GM12801 (cell line): ENCODE results near the gene DLGAP4.

Experiments
- TF ChIP-seq, protein P1 (sequence below): IDR thresholded peaks from one replicate; pipeline ENCODE4 v1.5.1; 2011; ENCODE audit warnings: control low read depth; ENCODE audit not compliant: insufficient read length; ENCODE audit errors: extremely low read depth

DLGAP4 gene

DNA sequence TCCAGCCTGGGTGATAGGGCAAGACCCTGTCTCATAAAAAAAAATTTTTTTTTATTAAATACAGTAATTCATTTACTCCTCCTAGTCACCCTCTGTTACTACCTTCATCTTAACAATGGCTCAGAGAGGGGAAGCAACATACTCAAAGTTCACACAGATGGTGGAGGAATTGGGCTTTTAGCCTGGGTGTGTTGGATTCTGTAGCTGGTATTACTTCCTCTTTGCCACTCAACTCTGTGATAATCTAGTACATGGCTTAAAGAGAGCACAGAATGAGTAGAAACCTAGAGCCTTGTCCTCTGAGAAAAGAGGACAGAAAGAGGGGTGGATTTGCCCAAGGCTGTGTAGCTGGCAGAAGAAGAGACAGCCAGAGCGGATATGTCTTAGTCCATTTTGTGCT lies 96.6 kb downstream of the DLGAP4 start:
- TF ChIP-seq, protein P1, sequence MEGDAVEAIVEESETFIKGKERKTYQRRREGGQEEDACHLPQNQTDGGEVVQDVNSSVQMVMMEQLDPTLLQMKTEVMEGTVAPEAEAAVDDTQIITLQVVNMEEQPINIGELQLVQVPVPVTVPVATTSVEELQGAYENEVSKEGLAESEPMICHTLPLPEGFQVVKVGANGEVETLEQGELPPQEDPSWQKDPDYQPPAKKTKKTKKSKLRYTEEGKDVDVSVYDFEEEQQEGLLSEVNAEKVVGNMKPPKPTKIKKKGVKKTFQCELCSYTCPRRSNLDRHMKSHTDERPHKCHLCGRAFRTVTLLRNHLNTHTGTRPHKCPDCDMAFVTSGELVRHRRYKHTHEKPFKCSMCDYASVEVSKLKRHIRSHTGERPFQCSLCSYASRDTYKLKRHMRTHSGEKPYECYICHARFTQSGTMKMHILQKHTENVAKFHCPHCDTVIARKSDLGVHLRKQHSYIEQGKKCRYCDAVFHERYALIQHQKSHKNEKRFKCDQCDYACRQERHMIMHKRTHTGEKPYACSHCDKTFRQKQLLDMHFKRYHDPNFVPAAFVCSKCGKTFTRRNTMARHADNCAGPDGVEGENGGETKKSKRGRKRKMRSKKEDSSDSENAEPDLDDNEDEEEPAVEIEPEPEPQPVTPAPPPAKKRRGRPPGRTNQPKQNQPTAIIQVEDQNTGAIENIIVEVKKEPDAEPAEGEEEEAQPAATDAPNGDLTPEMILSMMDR = no peak

DNA sequence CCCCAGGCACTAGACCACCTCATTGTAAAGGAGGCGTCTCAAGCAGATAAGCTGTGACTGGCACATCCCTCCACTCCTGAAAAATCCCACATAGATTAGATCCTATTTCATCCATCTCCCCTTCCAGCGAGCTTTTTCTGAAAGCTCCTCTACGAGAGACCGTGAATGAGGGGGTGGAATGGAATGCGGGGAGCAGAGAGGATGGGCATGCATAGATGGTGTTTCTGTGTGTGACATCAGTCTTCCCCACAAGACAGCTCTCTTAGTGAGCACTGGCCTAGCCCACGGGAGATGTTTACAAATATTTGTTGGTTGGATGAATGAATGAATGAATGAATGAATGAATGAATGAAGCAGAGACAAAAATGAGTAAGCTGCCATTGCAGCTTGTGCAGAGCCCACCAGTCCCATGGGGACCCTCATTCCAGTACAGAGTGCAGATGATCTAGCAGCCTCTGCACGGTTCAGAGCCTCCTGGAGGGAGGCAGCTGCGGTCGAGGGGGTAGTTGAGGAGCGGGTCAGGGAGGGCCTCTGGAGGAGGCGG lies 98.4 kb downstream of the DLGAP4 start:
- TF ChIP-seq, protein P1 = no peak

DNA sequence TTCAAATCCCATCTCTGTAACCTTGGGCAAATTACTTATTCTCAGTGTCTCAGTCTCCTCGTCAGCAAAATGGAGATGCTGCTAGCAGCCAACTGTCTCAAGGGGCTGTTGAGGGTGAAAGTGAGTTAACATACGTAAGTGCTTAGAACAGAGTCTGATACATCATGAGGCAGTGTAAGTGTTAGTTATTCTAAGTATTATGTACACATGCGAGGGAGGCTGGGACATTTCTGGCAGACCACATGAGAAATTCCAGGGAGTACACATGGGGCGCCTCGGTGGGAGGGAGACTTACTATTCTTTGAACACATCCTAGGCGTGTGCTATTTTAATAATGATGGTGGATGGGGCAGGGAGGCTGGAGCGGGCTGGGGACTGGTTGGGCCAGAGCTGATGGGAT lies 99.1 kb downstream of the DLGAP4 start:
- TF ChIP-seq, protein P1 = no peak

DNA sequence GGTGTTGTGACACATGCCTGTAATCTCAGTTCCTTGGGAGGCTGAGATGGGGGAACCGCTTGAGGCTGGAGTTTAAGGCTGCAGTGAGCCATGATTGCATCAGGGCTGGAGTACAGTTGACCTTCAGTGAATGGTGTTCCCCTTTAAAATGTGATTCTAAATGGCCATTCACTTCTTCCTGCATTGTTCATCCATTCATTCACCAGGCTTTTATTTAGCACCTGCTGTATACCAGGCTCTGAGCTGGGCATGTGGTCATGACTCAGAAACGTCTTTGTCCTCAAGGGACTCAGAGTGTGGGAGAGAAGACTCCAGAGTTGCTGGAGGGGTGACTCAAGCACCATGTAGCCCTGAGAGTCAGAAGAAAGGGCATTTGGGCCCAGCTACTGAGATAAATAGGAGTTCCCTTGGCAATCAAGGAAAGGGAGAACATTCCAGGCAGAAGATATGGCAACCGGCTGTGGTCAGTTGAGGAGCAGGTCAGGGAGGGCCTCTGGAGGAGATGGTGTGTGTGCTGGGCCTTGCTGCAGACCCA lies 101.1 kb downstream of the DLGAP4 start:
- TF ChIP-seq, protein P1 = no peak

DNA sequence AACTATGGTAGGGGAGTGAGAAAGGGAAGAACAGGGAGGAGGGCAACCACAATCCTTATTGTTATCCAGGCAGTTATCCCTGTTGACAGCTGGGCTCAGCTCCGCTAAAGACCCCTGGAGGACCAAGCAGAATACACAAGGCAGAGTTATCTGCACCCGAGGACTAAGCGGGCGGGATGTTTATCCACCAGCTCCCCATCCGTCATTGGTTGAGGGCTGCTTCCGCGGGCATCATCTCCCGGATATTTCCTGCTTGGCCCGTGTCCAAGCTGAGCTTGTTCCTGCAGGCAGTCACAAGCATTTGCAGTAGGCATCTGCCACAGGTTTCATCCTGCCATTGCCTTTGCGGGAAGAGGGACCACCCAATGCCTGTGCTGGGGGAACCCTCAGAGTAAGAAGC lies 102.1 kb downstream of the DLGAP4 start:
- TF ChIP-seq, protein P1 = no peak

DNA sequence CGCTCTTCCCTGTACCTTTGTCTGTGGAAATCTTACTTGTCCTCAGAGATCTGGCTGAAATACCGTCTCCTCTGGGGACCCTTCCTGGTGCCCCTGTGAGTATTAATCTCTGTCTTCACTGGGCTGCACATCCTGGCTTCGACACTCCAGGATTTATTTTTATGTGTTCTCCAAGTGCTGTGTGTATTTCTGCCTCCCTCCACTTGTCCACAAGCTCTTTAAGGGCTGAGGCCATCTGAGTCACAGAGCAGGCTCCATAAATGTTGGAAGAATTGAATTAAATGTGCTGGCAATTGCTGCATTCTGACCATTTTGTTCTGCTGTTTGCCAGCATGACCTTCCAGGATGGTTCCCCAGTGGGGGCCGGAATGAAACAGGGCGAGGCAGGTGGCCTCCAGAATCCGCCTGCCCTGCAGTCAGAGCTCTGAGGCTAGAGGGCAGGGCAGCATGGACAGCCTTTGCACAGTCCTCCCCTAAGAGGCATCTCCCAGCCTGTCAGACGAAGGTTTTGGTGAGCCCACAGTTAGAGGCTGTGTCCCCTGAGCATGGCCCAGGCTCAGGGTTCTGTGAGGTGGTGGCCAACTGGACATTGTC lies 105.8 kb downstream of the DLGAP4 start:
- TF ChIP-seq, protein P1 = no peak

DNA sequence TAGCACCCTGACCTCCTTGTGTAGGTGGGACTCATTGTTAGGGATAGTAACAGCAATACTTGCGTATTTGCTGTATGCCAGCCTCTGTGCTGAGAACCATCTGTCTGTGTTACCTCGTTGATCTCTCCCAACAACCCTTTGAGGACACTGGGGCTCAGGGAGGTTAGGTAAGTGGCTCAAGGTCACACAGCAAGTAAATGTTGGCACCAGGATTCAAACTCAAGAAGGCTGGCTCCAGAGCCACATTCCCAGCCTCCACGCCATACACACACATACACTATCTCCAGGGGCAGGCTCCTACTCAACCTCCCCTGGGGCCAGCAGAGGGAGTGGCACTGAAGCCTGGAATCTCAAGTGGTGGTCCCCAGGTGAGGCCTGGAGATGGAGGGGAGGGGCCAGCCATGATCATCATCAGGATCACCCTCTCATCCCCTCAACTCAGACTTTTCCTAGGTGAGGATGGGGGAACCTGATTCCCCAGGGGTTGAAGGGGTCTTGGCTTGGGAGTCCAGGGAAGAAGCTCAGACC lies 109.4 kb downstream of the DLGAP4 start:
- TF ChIP-seq, protein P1 = no peak
